Measurements from ENCODE around the gene PTPN5. TPM values are rescaled to one million over a fixed set of nuclear protein-coding genes. Genes with fewer than 3 reads are reported as not detected.
"Not testable (repeated sequence)": the region's sequence is repeated elsewhere in the genome, so short reads cannot be mapped to it uniquely, and the experiment has no call there.

Gene PTPN5
- total RNA-seq, 2 experiments from 2014 or later = not detected

DNA sequence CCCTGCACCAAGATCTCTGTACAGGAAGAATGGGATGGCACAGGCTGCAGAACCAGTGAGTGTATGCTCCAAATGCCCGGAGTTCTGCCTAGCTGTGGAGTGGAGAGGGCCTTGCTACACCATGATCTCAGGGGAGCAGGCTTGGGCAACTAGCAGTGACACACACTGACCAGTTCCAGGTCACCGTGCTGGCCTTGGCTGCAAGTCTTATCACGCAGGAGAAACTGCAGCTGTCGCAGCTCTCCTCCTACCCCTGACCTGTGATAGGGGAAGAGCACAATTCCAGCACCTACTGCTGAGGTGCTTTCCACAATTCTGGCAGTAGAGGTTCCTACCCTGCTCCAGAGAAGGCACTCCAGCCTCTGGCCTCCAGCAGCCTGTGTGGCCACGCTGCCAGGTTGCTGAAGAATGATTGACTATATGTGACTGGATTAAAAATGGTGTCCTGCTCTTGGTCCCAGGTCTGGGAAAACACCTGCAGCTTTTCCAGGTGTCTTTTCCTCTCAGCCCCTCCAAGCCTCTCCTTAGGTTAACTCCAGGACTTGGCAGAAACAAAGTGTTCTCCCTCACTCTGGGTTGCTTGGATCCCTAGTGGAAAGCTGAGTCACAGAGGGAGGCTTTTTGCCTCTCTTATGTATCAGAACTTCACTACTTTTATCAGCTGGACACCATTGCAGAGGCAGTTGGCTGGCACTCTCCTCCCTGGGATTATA is 43.3 kb upstream of the PTPN5 start:
- Histone ChIP-seq H3K9me3 (ENCODE audit: low read length) (no peaks in the 10 kb centered on the region), H3K4me1 (ENCODE audit: insufficient read depth, low read length, poor library complexity, severe bottlenecking) (no peaks in the 10 kb centered on the region), H3K4me2 (ENCODE audit: low read length) (no peak overlapping the region), H3K36me3 (ENCODE audit: insufficient read depth, low read length) (no peaks in the 10 kb centered on the region), H3K4me3 (ENCODE audit: low read depth, low read length, poor library complexity, severe bottlenecking) (no peak overlapping the region), H3K9me2 (ENCODE audit: insufficient read depth, low read length) (no peaks in the 10 kb centered on the region), H2AFZ (ENCODE audit: low read length) (no peak overlapping the region), H3K79me2 (ENCODE audit: insufficient read depth, low read depth, low read length) (no peaks in the 10 kb centered on the region), H3K27ac (ENCODE audit: low read depth, low read length, poor library complexity, severe bottlenecking) (no peak overlapping the region), H4K20me1 (ENCODE audit: insufficient read depth, low read length) (no peaks in the 10 kb centered on the region)
- intact Hi-C loops (cut with micrococcal nuclease; ENCODE audit: unreplicated experiment) = no loop called here
- TF ChIP-seq, protein P1, sequence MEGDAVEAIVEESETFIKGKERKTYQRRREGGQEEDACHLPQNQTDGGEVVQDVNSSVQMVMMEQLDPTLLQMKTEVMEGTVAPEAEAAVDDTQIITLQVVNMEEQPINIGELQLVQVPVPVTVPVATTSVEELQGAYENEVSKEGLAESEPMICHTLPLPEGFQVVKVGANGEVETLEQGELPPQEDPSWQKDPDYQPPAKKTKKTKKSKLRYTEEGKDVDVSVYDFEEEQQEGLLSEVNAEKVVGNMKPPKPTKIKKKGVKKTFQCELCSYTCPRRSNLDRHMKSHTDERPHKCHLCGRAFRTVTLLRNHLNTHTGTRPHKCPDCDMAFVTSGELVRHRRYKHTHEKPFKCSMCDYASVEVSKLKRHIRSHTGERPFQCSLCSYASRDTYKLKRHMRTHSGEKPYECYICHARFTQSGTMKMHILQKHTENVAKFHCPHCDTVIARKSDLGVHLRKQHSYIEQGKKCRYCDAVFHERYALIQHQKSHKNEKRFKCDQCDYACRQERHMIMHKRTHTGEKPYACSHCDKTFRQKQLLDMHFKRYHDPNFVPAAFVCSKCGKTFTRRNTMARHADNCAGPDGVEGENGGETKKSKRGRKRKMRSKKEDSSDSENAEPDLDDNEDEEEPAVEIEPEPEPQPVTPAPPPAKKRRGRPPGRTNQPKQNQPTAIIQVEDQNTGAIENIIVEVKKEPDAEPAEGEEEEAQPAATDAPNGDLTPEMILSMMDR (conservative IDR thresholded peaks at IDR 0.05; ENCODE audit: low read length) = no peak
- TF ChIP-seq EZH2phosphoT487 (IDR thresholded peaks at IDR 0.05; ENCODE audit: borderline replicate concordance, low read depth, low read length) = no peak
- ChIA-PET POLR2A (interaction anchor here (0.6 kb wide), 1 partner anchor 257 kb away, joined by 7 read pairs; no protein-coding TSS in a partner anchor), CTCF (ENCODE audit: unreplicated experiment) (no interaction called here)
- no peak for DNase-seq (ENCODE audit: low spot score)
- BruUV-seq (replicated peaks) = no TSS peak

DNA sequence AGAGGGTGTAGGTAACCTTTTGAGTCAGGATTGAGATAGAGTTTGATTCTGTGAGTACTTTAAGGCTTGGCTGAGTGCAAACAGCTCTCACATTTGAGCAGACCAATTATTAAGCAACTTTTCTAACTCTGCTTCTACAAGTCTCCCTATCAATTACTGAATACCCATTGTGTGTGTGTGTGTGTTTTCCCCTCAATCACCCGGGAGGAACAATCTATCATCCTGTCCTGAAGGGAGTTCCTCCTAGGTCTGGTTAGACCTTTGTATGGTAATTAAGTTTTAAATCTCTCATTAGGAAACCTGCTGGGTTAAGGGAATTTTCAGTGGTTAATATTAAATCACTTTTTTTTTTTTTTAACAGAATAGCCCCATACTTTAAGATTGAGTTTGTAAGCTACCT is 28.6 kb upstream of the PTPN5 start:
- H4K20me1 ChIP-seq (ENCODE audit: insufficient read depth, low read length); H3K79me2 ChIP-seq (ENCODE audit: insufficient read depth, low read depth, low read length); CTCF ChIA-PET (ENCODE audit: unreplicated experiment); BruUV-seq (replicated peaks); H3K36me3 ChIP-seq (ENCODE audit: insufficient read depth, low read length); H3K4me1 ChIP-seq (ENCODE audit: insufficient read depth, low read length, poor library complexity, severe bottlenecking); DNase-seq (ENCODE audit: low spot score); H2AFZ ChIP-seq (ENCODE audit: low read length); intact Hi-C loops (cut with micrococcal nuclease; ENCODE audit: unreplicated experiment); H3K9me3 ChIP-seq (ENCODE audit: low read length); H3K4me3 ChIP-seq (ENCODE audit: low read depth, low read length, poor library complexity, severe bottlenecking); POLR2A ChIA-PET; H3K9me2 ChIP-seq (ENCODE audit: insufficient read depth, low read length); H3K4me2 ChIP-seq (ENCODE audit: low read length); H3K27ac ChIP-seq (ENCODE audit: low read depth, low read length, poor library complexity, severe bottlenecking): not testable (repeated sequence)

DNA sequence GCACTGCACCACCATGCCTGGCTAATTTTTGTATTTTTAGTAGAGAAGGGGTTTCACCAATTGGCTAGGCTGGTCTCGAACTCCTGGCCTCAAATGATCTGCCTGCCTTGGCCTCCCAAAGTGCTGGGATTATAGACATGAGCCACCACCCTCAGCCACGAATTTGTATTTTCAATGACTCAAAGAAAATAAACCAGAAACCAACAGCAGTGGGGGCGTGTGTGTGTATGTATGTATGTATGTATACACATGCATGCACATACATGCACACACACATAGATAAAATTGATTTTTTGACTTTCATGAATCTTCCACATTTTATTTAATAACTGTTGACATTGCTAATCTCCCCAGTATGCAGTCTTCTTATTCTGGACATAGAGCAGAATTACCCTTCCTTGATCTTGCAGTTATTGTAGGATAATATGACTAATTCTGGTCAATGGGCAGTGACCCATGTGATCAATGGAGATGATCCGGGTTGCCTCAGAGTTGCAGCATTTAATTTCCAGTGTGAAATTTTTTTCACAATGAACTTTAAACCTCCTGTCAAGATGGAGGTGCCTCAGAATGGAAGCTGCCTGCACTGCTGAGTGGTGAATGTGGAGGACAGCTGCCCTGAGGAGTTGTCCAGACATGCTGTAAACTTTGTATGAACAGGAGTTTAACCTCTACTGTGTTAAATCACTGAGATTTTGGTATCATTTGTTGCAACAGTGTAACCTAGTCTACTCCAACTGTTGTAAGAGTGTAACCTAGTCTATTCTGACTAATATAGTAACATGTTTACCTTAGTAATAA is 12.8 kb upstream of the PTPN5 start:
- Histone ChIP-seq H3K79me2 (ENCODE audit: insufficient read depth, low read depth, low read length) (no peaks in the 10 kb centered on the region), H2AFZ (ENCODE audit: low read length) (no peak overlapping the region), H3K36me3 (ENCODE audit: insufficient read depth, low read length) (no peaks in the 10 kb centered on the region), H4K20me1 (ENCODE audit: insufficient read depth, low read length) (no peaks in the 10 kb centered on the region), H3K4me2 (ENCODE audit: low read length) (no peak overlapping the region), H3K9me3 (ENCODE audit: low read length) (no peaks in the 10 kb centered on the region), H3K4me1 (ENCODE audit: insufficient read depth, low read length, poor library complexity, severe bottlenecking) (no peaks in the 10 kb centered on the region), H3K9me2 (ENCODE audit: insufficient read depth, low read length) (no peaks in the 10 kb centered on the region), H3K4me3 (ENCODE audit: low read depth, low read length, poor library complexity, severe bottlenecking) (no peak overlapping the region), H3K27ac (ENCODE audit: low read depth, low read length, poor library complexity, severe bottlenecking) (no peak overlapping the region)
- intact Hi-C loops (cut with micrococcal nuclease; ENCODE audit: unreplicated experiment) = no loop called here
- ChIA-PET CTCF (ENCODE audit: unreplicated experiment) (no interaction called here), POLR2A (no interaction called here)
- no TSS peak for BruUV-seq (replicated peaks)
- TF ChIP-seq, protein P1 (conservative IDR thresholded peaks at IDR 0.05; ENCODE audit: low read length) = no peak
- TF ChIP-seq EZH2phosphoT487 (IDR thresholded peaks at IDR 0.05; ENCODE audit: borderline replicate concordance, low read depth, low read length) = no peak
- no peak for DNase-seq (ENCODE audit: low spot score)
